WERI-Rb-1 (cell line): Measurements from ENCODE around the gene CHMP1A.
"Not testable (repeated sequence)": the region's sequence is repeated elsewhere in the genome, so short reads cannot be mapped to it uniquely, and the experiment has no call there.

ENCODE experiments used
- DNase-seq: peaks from one replicate; pipeline ENCODE4 v3.0.0-alpha.2; 2020
- H3K27ac ChIP-seq: fragments of 250-450 bp; sonication (Bioruptor Pico); 2 replicates; pipeline ENCODE4 v1.5.1; 2020; ENCODE audit warnings: mild to moderate bottlenecking, moderate library complexity
- H3K27me3 ChIP-seq: fragments of 250-450 bp; sonication (Bioruptor Pico); 2 replicates; pipeline ENCODE4 v1.5.1; 2021; ENCODE audit warnings: mild to moderate bottlenecking, low read depth, moderate library complexity; ENCODE audit not compliant: insufficient read depth, severe bottlenecking
- H3K36me3 ChIP-seq: fragments of 250-450 bp; sonication (Bioruptor Pico); 2 replicates; pipeline ENCODE4 v1.5.1; 2020; ENCODE audit warnings: mild to moderate bottlenecking, moderate library complexity
- H3K4me3 ChIP-seq: 2 replicates; pipeline ENCODE4 v1.5.1; 2011; ENCODE audit warnings: low read depth, mild to moderate bottlenecking, control low read depth, low read length
- H3K9me3 ChIP-seq: fragments of 250-450 bp; sonication (Bioruptor Pico); 2 replicates; pipeline ENCODE4 v1.5.1; 2021; ENCODE audit warnings: mild to moderate bottlenecking, moderate library complexity; ENCODE audit not compliant: severe bottlenecking
- TF ChIP-seq, protein P1 (sequence below): IDR thresholded peaks from 2 replicates; pipeline ENCODE4 v1.5.1; 2011; ENCODE audit warnings: low read depth, mild to moderate bottlenecking, control low read depth, inconsistent platforms, low read length

Gene CHMP1A

DNA sequence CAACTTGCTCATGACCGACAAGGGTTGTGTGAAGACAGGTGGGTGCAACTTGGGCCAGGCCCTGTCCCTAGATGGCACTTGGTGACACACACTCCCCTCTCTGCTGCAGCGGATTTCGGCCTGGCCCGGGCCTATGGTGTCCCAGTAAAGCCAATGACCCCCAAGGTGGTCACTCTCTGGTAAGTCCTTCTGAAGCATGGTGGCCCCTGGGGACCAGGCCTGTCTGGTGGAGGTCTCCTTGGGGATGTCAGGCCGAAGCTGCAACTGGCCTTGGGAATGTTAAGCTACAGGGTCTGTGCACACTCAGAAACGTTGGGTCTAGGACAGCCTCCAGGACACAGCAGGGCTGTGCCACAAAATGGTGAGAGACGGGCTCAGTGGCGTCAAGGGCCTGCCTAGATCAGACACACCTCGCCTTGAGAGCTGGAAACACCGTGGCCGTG, 35.8 kb upstream of the CHMP1A start:
- no peaks in the 10 kb centered on the region for H3K9me3 ChIP-seq
- DNase-seq: no peak
- no peak overlapping the region for H3K4me3 ChIP-seq
- TF ChIP-seq, protein P1, sequence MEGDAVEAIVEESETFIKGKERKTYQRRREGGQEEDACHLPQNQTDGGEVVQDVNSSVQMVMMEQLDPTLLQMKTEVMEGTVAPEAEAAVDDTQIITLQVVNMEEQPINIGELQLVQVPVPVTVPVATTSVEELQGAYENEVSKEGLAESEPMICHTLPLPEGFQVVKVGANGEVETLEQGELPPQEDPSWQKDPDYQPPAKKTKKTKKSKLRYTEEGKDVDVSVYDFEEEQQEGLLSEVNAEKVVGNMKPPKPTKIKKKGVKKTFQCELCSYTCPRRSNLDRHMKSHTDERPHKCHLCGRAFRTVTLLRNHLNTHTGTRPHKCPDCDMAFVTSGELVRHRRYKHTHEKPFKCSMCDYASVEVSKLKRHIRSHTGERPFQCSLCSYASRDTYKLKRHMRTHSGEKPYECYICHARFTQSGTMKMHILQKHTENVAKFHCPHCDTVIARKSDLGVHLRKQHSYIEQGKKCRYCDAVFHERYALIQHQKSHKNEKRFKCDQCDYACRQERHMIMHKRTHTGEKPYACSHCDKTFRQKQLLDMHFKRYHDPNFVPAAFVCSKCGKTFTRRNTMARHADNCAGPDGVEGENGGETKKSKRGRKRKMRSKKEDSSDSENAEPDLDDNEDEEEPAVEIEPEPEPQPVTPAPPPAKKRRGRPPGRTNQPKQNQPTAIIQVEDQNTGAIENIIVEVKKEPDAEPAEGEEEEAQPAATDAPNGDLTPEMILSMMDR: no peak
- H3K27me3 ChIP-seq: no peaks in the 10 kb centered on the region
- H3K27ac ChIP-seq: no peak overlapping the region
- peaks cover 8% of the 10 kb centered on the region; the same call in 1 of the 2 replicates for H3K36me3 ChIP-seq

DNA sequence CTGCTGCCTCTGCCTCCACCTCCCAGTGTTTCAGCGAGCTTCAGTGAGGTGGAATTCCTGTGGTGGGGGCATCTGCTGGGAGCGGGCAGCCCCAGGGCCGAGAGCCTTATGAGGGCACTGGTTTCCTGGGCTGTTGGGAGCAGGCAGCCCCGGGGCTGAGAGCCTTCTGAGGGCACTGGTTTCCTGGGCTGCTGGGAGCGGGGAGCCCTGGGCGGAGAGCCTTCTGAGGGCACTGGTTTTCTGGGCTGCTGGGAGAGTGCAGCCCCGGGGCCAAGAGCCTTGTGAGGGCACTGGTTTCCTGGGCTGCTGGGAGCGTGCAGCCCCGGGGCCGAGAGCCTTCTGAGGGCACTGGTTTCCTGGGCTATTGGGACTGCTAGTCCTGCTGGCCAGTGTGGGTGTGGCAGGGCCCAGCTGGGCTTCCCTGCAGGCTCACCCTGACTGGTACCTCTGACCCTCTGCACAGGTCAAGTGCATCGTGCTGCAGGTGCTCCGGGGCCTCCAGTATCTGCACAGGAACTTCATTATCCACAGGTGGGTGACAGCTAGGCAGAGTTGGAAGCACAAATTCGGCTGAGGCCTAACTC, 34.6 kb upstream of the CHMP1A start:
- H3K27me3 ChIP-seq: no peaks in the 10 kb centered on the region
- peaks cover 8% of the 10 kb centered on the region; the same call in 1 of the 2 replicates for H3K36me3 ChIP-seq
- no peaks in the 10 kb centered on the region for H3K9me3 ChIP-seq
- H3K4me3 ChIP-seq: no peak overlapping the region
- no peak for DNase-seq
- TF ChIP-seq, protein P1: no peak
- H3K27ac ChIP-seq: no peak overlapping the region

DNA sequence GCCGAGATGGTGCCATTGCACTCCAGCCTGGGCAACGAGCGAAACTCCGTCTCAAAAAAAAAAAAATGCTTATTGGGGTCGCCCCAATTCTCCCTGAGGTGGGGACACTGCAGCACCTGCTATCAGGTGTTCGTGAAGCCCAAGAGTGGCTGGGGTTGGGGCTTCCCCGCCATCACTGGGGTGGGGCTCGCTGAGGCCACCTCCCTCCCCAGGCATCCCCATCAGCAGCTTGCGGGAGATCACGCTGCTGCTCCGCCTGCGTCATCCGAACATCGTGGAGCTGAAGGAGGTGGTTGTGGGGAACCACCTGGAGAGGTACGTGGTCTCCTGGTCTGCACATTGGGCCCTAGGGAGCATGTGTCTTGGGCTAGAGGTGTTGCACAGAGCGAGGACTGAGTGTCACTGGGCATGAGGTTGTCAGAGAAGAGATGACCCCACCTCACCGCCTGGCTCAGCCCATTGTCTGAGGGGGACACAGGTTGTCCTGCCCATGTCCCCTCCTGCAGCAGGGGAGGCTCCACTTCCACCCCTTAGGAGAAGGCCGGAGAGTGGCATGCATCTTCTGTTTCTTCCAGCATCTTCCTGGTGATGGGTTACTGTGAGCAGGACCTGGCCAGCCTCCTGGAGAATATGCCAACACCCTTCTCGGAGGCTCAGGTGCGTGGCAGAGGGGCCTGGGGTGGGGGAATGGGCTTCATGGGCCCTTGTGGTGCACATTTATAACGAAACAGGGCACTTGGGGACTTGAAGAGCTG, 33.9 kb upstream of the CHMP1A start:
- Histone ChIP-seq H3K27ac (no peak overlapping the region), H3K9me3 (no peaks in the 10 kb centered on the region), H3K4me3 (no peak overlapping the region), H3K27me3 (no peaks in the 10 kb centered on the region), H3K36me3 (peaks cover 8% of the 10 kb centered on the region; the same call in 1 of the 2 replicates)
- TF ChIP-seq, protein P1: no peak
- no peak for DNase-seq

DNA sequence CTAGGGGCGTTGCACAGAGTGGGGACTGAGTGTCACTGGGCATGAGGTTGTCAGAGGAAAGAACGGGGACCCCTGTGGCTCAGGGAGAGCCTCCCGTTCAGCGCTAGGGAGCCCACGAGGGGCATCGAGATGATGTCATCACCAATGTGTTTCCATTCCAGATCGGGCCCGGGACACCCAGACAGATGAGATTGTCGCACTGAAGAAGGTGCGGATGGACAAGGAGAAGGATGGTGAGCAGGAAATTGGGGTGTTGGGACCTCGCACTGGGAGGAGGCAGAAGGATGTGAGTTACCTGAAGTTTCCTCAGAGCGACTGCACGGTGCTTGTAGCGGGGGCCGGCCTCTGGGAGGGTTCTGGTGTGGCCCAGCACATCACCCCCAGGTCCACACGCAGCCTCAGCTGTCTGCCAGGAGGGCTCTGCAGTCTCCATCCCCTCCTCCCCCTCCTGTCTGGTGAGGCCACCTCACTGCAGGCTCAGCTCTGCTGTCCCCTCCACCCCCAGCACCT, 32.9 kb upstream of the CHMP1A start:
- no peak for DNase-seq
- H3K27me3 ChIP-seq: no peaks in the 10 kb centered on the region
- H3K27ac ChIP-seq: no peak overlapping the region
- TF ChIP-seq, protein P1: no peak
- H3K9me3 ChIP-seq: no peaks in the 10 kb centered on the region
- H3K4me3 ChIP-seq: no peak overlapping the region
- H3K36me3 ChIP-seq: peaks cover 8% of the 10 kb centered on the region; the same call in 1 of the 2 replicates

DNA sequence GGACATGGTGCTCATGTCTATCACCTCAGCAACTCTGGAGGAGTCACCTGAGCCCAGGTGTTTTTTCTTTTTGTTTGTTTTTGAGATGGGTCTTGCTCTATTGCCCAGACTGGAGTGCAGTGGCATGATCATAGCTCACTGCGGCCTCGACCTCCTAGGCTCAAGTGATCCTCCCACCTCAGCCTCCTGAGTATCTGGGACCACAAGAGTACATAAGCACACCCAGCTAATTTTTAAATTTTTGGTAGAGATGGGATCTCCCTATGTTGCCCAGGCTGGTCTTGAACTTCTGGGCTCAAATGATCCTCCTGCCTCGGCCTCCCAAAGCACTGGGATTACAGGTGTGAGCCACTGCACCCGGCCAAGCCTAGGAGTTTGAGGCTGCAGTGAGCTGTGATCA, 32.1 kb upstream of the CHMP1A start:
- not testable (repeated sequence) for H3K27ac ChIP-seq, H3K36me3 ChIP-seq, H3K27me3 ChIP-seq, H3K9me3 ChIP-seq, H3K4me3 ChIP-seq, DNase-seq

DNA sequence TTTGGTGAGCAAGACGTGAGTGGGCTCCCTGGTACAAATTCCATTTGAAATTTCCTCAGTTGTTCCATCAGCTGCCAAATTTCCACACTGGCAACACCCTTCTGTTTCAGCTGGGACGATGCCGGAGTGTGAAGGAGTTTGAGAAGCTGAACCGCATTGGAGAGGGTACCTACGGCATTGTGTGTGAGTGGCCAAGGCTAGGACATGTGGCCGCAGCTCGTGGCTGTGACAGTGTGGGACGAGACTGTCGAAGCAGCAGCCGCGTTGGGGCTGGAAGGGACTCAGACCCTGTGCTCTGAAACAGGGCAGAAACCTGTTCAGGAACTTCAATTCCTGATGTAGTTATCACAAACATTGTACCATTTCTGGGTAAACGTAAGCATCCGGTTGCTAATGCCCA, 31.6 kb upstream of the CHMP1A start:
- TF ChIP-seq, protein P1: no peak
- no peak for DNase-seq
- peaks cover 8% of the 10 kb centered on the region; the same call in 1 of the 2 replicates for H3K36me3 ChIP-seq
- no peak overlapping the region for H3K27ac ChIP-seq
- H3K4me3 ChIP-seq: no peak overlapping the region
- no peaks in the 10 kb centered on the region for H3K27me3 ChIP-seq
- H3K9me3 ChIP-seq: no peaks in the 10 kb centered on the region
